Left kidney (tissue), 2 donors: ENCODE results near the gene KDM6B. TPM values are rescaled to one million over a fixed set of nuclear protein-coding genes. Genes with fewer than 3 reads are reported as not detected.

Source experiments
- DNase-seq: peaks from one replicate; pipeline ENCODE4 v3.0.0-alpha.2; 2013
- polyA plus RNA-seq: library from polyadenylated mRNA; unstranded; fragments of 120-200 nt; gene quantifications from one replicate; pipeline ENCODE4 v1.2.1, GENCODE V29; 2013; ENCODE audit not compliant: insufficient read length

KDM6B gene
- polyA plus RNA-seq, 1 donor: 20.5 TPM

- DNase-seq: peak; percentile 53
These were observed 7.4 kb downstream of the KDM6B start for GRCh38 chr17:7841396-7841914.

DNA sequence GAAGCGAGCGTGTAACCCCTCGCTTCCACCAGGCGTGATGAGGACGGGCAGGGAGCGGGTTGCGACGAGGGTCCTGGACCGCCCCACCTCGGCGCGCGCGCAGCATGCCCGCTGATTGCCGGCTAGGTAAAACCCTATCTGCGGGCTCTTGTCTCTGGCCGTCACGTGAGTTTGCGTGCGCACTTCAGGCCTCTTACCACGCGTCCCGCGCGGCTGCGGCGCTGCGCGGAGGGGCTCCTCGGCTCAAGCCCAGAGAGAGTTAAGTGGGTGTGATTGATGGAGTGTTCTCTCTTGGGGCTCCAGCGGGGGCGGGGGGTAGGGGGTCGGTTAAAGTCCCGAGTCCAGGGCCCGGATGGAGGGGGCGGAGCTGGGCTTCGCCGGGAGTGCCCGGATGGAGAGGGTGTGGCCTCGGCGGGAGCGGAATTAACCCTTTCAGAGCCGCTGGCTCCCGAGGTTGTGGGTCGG, 7.9 kb downstream of the KDM6B start:
- peak; percentile 91 for DNase-seq

DNA sequence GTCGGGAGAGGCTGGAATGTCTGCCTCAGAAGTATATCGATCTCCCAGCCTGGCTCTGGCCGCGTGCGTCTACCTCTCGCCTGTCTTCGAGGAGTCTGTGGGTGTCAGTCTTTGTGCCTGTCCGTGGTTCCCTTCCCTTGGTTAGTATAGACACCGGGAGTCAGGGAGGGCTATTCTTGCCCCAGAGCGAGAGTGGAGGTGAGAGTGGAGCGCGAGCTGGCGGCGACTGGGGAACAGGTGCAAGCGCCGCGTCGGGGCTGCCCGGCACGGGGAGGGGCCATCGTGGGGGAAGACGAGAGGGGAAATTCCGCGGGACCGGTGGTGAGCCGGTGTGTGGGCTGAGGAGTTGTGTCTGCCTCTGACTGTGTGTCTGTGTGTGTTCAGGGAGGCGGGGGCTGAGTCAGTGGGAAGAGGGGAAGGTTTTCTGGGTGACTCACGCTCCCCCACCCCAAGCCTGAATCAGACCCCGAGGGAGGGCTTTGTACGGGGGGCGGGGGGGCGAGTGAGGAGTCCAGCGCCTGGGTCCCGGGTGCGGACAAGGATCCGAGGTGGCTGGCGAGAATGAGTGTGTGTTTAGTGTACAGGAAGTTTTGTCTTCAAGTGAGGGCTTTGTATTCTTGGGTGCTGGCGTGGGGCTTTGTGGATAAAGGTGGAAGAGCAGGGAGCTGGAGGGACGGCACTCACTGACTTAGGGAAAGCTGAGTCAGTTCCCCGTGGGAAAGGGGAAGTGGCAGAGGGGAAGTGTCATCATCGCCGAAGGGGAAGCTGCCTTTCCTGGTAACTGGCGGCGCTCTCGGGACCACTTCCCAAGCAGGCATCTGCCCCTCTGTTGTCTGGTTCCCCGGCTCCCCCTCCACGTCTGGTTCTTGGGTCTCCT, 8.6 kb downstream of the KDM6B start:
- peak; percentile 41 for DNase-seq

GRCh38 chr17:7843257-7843535, 9.2 kb downstream of the KDM6B start:
- peak; percentile 15 for DNase-seq

- DNase-seq: peak; percentile 75
These were observed 9.7 kb downstream of the KDM6B start for GRCh38 chr17:7843536-7844291.

GRCh38 chr17:7844292-7845154, 10.5 kb downstream of the KDM6B start:
- DNase-seq: peak; percentile 91

GRCh38 chr17:7845359-7846062, 11.5 kb downstream of the KDM6B start:
- DNase-seq: no peak

- DNase-seq: no peak
These were observed 12.2 kb downstream of the KDM6B start for GRCh38 chr17:7846063-7846735.

DNA sequence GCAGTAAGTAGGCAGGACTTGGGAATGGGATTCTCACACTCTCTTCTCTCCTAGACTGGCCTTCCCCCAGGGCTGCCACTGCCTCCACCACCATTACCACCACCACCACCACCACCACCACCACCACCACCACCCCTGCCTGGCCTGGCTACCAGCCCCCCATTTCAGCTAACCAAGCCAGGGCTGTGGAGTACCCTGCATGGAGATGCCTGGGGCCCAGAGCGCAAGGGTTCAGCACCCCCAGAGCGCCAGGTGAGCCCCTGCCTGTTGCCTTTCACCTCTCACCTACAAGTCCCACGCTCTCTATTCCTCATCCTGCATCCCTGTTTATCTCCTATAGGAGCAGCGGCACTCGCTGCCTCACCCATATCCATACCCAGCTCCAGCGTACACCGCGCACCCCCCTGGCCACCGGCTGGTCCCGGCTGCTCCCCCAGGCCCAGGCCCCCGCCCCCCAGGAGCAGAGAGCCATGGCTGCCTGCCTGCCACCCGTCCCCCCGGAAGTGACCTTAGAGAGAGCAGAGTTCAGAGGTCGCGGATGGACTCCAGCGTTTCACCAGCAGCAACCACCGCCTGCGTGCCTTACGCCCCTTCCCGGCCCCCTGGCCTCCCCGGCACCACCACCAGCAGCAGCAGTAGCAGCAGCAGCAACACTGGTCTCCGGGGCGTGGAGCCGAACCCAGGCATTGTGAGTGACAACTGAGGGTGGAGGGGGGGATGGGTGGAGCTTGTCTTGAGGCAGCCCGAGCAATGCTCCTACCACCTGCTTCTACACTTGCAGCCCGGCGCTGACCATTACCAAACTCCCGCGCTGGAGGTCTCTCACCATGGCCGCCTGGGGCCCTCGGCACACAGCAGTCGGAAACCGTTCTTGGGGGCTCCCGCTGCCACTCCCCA, 13.0 kb downstream of the KDM6B start:
- DNase-seq: no peak

GRCh38 chr17:7848131-7848579, 14.1 kb downstream of the KDM6B start:
- DNase-seq: no peak

DNA sequence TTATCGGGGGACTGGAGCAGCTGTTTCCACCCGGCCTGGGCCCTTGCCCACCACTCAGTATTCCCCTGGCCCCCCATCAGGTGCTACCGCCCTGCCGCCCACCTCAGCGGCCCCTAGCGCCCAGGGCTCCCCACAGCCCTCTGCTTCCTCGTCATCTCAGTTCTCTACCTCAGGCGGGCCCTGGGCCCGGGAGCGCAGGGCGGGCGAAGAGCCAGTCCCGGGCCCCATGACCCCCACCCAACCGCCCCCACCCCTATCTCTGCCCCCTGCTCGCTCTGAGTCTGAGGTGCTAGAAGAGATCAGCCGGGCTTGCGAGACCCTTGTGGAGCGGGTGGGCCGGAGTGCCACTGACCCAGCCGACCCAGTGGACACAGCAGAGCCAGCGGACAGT, 14.7 kb downstream of the KDM6B start:
- no peak for DNase-seq

DNA sequence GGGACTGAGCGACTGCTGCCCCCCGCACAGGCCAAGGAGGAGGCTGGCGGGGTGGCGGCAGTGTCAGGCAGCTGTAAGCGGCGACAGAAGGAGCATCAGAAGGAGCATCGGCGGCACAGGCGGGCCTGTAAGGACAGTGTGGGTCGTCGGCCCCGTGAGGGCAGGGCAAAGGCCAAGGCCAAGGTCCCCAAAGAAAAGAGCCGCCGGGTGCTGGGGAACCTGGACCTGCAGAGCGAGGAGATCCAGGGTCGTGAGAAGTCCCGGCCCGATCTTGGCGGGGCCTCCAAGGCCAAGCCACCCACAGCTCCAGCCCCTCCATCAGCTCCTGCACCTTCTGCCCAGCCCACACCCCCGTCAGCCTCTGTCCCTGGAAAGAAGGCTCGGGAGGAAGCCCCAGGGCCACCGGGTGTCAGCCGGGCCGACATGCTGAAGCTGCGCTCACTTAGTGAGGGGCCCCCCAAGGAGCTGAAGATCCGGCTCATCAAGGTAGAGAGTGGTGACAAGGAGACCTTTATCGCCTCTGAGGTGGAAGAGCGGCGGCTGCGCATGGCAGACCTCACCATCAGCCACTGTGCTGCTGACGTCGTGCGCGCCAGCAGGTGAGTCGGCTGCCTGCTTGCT, 15.2 kb downstream of the KDM6B start:
- DNase-seq: no peak

DNA sequence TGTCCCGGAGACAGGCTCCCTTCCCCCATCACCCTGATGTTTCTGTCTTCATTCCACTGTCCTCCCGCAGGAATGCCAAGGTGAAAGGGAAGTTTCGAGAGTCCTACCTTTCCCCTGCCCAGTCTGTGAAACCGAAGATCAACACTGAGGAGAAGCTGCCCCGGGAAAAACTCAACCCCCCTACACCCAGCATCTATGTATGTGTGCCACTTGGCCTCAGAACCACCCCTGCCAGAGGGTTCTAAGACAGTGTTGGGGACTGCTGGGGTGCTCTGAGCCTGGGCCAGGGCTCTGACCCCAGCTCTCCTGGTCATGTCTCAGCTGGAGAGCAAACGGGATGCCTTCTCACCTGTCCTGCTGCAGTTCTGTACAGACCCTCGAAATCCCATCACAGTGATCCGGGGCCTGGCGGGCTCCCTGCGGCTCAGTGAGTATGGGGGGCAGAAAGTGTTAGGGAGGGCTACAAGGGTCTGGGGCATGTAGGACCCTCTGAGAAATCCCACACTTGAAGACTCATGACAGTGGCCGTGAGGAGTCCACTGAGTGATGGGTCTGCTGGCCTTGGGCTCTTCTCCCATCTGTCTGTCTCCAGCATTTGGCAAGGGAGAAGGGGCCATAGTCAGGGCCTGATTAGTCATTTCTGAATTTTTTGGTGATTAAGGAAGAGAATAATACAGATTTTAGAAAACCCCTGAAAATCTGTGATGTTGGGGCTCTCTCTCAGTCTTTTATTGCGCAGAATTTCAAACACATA, 15.9 kb downstream of the KDM6B start:
- no peak for DNase-seq

DNA sequence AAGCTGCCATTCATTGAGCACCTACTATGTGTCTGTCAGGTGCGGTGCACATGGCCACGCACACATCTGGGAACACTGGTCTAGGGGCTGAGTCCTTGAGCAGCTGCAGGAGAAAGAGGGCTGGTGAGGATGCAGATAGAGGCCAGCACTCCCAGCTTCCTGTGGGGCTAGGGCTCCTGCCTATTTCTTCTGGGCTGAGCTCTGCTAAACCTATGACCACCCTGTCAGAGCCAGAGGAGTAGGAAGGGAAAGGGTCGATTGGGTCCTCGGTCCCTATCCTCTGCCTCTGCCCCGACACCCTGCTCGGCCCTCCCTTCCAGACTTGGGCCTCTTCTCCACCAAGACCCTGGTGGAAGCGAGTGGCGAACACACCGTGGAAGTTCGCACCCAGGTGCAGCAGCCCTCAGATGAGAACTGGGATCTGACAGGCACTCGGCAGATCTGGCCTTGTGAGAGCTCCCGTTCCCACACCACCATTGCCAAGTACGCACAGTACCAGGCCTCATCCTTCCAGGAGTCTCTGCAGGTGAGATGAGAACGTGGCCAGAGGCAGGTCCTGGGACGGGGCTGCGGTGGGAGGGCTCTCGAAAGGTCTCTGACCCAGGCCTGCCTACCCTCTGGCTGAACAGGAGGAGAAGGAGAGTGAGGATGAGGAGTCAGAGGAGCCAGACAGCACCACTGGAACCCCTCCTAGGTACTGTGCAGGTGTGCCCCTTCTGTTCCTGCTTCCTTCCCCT, 16.9 kb downstream of the KDM6B start:
- DNase-seq: no peak

GRCh38 chr17:7851438-7852261, 17.6 kb downstream of the KDM6B start:
- DNase-seq: peak; percentile 87

DNA sequence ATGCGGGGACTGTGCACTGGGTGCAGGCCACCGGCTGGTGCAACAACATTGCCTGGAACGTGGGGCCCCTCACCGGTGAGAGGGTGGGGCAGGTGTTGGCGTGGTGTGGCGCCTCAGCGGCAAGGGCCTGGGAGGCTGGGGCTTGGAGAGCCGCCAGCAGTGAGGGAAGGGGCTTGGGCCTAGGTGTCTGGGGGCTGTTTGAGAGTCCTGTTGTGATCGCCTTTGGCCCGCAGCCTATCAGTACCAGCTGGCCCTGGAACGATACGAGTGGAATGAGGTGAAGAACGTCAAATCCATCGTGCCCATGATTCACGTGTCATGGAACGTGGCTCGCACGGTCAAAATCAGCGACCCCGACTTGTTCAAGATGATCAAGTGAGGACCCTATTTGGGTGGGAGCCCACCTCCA, 18.2 kb downstream of the KDM6B start:
- no peak for DNase-seq
